Measurements from ENCODE around the gene ZDHHC11B.

The ZDHHC11B gene

DNA sequence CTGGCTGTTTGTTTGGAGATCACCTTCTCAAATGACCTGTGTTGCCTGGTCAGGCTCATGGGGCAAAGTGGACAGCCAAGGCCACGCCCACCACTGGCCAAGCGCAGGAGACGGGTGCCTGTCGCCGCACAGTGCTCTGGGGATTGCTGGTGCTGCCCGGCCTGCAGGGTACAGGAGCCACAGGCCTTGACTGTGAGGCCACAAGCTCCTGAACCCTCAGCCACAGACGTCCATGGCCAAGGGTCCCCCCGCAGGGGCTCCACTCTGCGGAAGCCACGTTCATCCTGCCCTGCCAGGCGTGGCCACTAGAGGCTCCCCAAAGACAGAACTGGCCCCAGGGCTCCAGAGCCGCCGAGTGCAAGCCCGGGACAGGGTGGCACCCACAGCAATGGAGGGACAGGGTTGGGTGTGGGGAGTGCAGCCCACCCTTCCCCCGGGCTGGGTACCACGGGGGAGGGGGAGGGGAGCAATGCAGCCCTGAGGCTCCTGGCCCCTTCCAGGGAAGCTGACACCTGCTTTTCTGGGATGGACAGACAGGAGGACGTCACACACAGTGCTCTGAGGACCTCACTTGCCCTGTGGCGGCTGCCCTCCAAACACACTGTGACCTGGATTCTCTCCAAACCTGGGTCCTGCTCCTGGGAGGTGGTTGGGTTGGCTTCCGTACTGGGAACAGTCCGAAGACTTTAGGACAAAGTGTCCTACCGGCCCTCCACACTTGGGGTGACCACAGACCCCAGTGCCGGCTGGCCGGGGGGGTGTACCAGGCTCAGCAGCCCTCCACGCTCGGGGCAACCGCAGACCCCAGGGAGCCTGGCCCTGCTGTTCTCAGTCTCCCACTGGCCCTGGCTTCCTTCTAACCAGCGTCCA, 112.8 kb downstream of the ZDHHC11B start:
- TF ChIP-seq CTCF (IDR thresholded peaks at IDR 0.05; ENCODE audit: control insufficient read depth, extremely low read depth, insufficient read depth), result peak; percentile 84
- H3K4me3 ChIP-seq (ENCODE audit: low read depth, low read length), result peak overlapping the region; percentile 42
- DNase-seq (ENCODE audit: low read depth), result no peak

- no peak for DNase-seq (ENCODE audit: low read depth)
- TF ChIP-seq CTCF (IDR thresholded peaks at IDR 0.05; ENCODE audit: control insufficient read depth, extremely low read depth, insufficient read depth), result no peak
- no peak overlapping the region for H3K4me3 ChIP-seq (ENCODE audit: low read depth, low read length)
Measured at GRCh38 chr5:670396-671270, 113.9 kb downstream of the ZDHHC11B start.

DNA sequence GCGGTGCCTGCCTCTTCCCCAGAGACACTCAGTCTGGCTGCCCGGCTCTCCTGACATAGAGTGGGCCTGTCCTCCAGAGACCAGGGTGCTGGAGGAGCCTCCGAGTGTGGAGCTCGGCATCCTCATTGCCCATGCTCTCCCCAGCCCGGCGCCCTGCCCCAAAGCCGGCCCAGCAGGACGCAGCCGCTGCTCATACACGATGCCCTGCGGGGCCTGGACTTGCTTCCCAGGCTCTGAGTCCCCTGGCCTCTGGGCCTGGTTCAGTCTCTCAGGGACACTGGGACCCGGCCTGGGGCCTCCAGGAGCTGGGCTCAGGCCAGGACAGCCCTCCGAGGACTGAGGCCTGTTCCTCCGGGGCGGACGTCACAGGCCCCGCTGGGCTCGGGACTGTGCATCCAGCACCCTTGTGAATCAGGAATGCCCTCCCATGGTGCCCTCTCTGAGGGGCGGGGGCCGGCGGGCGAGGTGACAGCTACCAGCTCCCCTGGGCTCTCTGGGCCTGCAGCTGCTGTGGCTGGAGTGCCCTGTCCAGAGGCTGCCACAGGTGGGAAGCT, 114.6 kb downstream of the ZDHHC11B start:
- no peak for DNase-seq (ENCODE audit: low read depth)
- H3K4me3 ChIP-seq (ENCODE audit: low read depth, low read length), result no peak overlapping the region

DNA sequence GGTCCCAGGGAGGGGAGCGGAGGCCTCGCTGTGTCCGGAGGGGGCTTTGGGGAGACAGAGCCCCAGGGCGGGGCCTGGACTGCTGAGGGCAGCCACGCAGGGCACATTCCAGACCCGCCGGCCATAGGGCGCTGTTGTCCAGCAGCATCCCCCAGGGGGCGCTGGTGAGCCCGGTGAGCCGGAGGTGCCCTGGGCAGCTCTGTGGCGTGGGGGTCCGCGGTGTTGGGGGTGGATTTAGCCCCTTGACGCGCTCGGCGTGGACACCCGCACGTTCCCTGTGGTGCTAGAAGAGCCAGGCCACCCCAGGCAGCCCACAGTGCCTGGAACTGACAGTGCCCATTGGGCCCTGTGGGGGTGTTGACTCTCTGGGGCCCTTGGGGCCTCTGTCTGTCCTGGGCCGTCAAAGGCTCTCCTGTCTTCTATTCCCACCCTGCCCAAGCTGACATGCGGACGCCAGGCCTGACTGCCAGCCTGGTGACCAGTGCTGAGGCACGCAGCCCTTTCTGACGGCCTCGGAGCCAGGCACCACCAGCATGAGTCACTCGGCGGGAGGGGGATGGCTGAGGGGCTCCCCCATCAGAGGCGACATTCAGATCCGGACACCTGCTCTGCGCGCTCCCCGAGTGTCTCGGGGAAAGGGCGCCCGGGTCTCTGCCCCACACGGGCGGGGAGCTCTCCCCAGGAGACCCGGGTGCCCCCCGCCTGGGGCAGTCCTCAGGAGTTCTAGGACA, 115.3 kb downstream of the ZDHHC11B start:
- peak; percentile 63 for TF ChIP-seq CTCF (IDR thresholded peaks at IDR 0.05; ENCODE audit: control insufficient read depth, extremely low read depth, insufficient read depth)
- DNase-seq (ENCODE audit: low read depth), result no peak
- H3K4me3 ChIP-seq (ENCODE audit: low read depth, low read length), result no peak overlapping the region

More for the DNA sequence above, 114.6 kb downstream of the ZDHHC11B start:
- TF ChIP-seq CTCF (IDR thresholded peaks at IDR 0.05; ENCODE audit: control insufficient read depth, extremely low read depth, insufficient read depth), result no peak

GRCh38 chr5:668283-668995, 116.1 kb downstream of the ZDHHC11B start:
- H3K4me3 ChIP-seq (ENCODE audit: low read depth, low read length), result no peak overlapping the region
- DNase-seq (ENCODE audit: low read depth), result no peak

More at GRCh38 chr5:668283-668995, 116.1 kb downstream of the ZDHHC11B start:
- TF ChIP-seq CTCF (IDR thresholded peaks at IDR 0.05; ENCODE audit: control insufficient read depth, extremely low read depth, insufficient read depth), result no peak

Data from LNCaP clone FGC (cell line).